CD8-positive, alpha-beta memory T cell (primary cell): ENCODE data around the gene RHOB. TPM values are rescaled to one million over a fixed set of nuclear protein-coding genes. Genes with fewer than 3 reads are reported as not detected.
"Not testable (repeated sequence)": the region's sequence is repeated elsewhere in the genome, so short reads cannot be mapped to it uniquely, and the experiment has no call there.

Experiments used
- CTCF ChIA-PET: fragments of 350-600 bp; sonication (Branson Sonifier 250); formaldehyde crosslinking; loops from one replicate; lab custom pipeline; 2021; ENCODE audit warnings: antibody characterized with exemption; lab: Charles Lee
- POLR2A ChIA-PET: fragments of 350-600 bp; sonication (Branson Sonifier 250); formaldehyde crosslinking; loops from one replicate; lab custom pipeline; 2021; ENCODE audit warnings: antibody characterized with exemption; lab: Charles Lee
- DNase-seq, 5 donors: peaks; one replicate each; pipeline versions ENCODE4 v3.0.0 to v3.0.0-alpha.2; 2020 to 2022; ENCODE audit warnings: mixed read lengths in 1 of 5
- H3K27ac ChIP-seq: one replicate; pipeline ENCODE4 v1.7.0; 2013; ENCODE audit warnings: low read depth, mild to moderate bottlenecking, low read length, moderate library complexity
- H3K27me3 ChIP-seq: 2 replicates; pipeline ENCODE4 v1.7.0; 2013; ENCODE audit warnings: low read length, mild to moderate bottlenecking; ENCODE audit not compliant: insufficient read depth, poor library complexity, severe bottlenecking
- H3K36me3 ChIP-seq: 2 replicates; pipeline ENCODE4 v1.7.0; 2013; ENCODE audit warnings: mild to moderate bottlenecking, low read length, moderate library complexity; ENCODE audit not compliant: insufficient read depth
- H3K4me1 ChIP-seq: 2 replicates; pipeline ENCODE4 v1.7.0; 2013; ENCODE audit warnings: mild to moderate bottlenecking, low read length, moderate library complexity; ENCODE audit not compliant: insufficient read depth
- H3K4me3 ChIP-seq: 2 replicates; pipeline ENCODE4 v1.7.0; 2013; ENCODE audit warnings: mild to moderate bottlenecking, low read length
- H3K9me3 ChIP-seq: 2 replicates; pipeline ENCODE4 v1.7.0; 2013; ENCODE audit warnings: mild to moderate bottlenecking, low read length
- H3K27ac Mint-ChIP-seq, 8 donors: one replicate each; pipeline ENCODE4 v1.8.0; 2020 to 2021; ENCODE audit warnings: mixed read lengths in 8 of 8, mild to moderate bottlenecking in 6 of 8, inconsistent platforms in 3 of 8, moderate library complexity in 3 of 8
- H3K27me3 Mint-ChIP-seq, 2 donors: one replicate each; pipeline ENCODE4 v1.8.0; 2020 to 2021; ENCODE audit warnings: mixed read lengths in 2 of 2, mild to moderate bottlenecking in 1 of 2, moderate library complexity in 1 of 2
- H3K36me3 Mint-ChIP-seq, 3 donors: one replicate each; pipeline ENCODE4 v1.8.0; 2020 to 2021; ENCODE audit warnings: mixed read lengths in 3 of 3, inconsistent platforms in 1 of 3, mild to moderate bottlenecking in 1 of 3
- H3K4me1 Mint-ChIP-seq, 3 donors: one replicate each; pipeline ENCODE4 v1.8.0; 2020 to 2021; ENCODE audit warnings: mixed read lengths in 3 of 3, inconsistent platforms in 1 of 3, mild to moderate bottlenecking in 1 of 3
- H3K4me3 Mint-ChIP-seq, 7 donors: one replicate each; pipeline ENCODE4 v1.8.0; 2020 to 2021; ENCODE audit warnings: mixed read lengths in 7 of 7, mild to moderate bottlenecking in 6 of 7, moderate library complexity in 4 of 7, inconsistent platforms in 2 of 7
- H3K9me3 Mint-ChIP-seq, 5 donors: one replicate each; pipeline ENCODE4 v1.8.0; 2020 to 2022; ENCODE audit warnings: mixed read lengths in 5 of 5, mild to moderate bottlenecking in 3 of 5, moderate library complexity in 2 of 5, inconsistent platforms in 1 of 5
- polyA plus RNA-seq: library from polyadenylated mRNA; unstranded; fragments of 300-500 nt; fragmentation: Illumina TruSeq; gene quantifications from one replicate; pipeline ENCODE4 v1.2.3, GENCODE V29; 2021
- total RNA-seq, 2 experiments: library from RNA; stranded (reverse); gene quantifications; one replicate each; pipeline ENCODE4 v1.2.3, GENCODE V29; 2021

The RHOB gene
- total and polyA plus RNA-seq, 3 experiments from 2014 or later = 3.4 to 27.4 (median 27.4) TPM

DNA sequence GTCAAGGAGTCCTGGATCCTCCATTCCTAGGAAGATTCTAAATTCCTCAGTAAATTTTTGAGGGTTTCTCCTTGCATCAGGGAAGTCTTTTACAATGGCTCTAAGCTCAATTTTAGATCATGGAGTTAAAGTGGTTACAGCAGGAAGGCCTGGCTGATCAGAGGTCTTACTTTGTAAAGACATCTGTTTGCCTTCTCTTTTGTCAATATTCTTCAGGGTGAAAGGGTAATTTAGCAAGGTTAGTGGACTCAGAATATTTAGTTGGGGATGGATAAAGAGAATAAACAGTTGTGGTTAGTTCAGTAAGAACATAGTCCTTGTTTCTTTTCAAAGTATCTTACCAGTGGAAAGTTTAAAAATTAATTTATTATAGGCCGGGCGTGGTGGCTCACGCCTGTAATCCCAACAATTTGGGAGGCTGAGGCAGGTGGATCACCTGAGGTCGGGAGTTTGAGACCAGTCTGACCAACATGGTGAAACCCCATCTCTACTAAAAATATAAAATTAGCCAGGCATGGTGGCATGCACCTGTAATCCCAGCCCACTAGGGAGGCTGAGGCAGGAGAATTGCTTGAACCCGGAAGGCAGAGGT lies 29.5 kb upstream of the RHOB start:
- H3K4me1 ChIP-seq, H3K27me3 ChIP-seq, H3K27ac ChIP-seq, H3K9me3 Mint-ChIP-seq, H3K9me3 ChIP-seq, H3K4me1 Mint-ChIP-seq, DNase-seq, H3K36me3 Mint-ChIP-seq, H3K27ac Mint-ChIP-seq, POLR2A ChIA-PET, H3K36me3 ChIP-seq, H3K4me3 ChIP-seq, H3K4me3 Mint-ChIP-seq: not testable (repeated sequence)
- peaks cover 10 to 26% of the 10 kb centered on the region in 2 donors for H3K27me3 Mint-ChIP-seq
- CTCF ChIA-PET = interaction anchor here (2.1 kb wide), 1 partner anchor 225 kb away, joined by 7 read pairs; no protein-coding TSS in a partner anchor

DNA sequence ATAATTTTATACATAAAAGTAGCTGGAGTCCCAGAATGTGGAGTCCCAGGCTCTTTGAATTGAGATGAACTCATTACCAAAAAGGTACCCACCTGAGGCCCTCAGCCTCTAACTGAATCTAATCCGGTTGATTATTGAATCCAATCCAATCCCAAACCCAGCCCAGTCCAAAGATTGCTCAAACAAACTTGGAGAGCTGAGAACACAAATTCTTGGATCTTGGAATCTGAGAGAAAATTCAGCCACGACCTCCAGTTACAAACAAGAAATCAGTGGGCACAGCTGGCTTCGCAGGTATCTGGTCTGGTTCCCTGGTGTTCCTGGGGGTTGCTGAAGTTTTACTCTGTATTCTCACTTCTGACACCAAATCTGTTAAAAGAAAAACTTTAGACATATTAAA lies 28.4 kb upstream of the RHOB start:
- no peak for DNase-seq
- Mint-ChIP-seq H3K27me3 (peaks cover 10 to 26% of the 10 kb centered on the region in 2 donors), H3K27ac (no peak overlapping the region), H3K36me3 (no peaks in the 10 kb centered on the region), H3K4me3 (no peak overlapping the region), H3K4me1 (peaks cover 0 to 5% (median 3%) of the 10 kb centered on the region in 3 donors), H3K9me3 (peaks cover 0 to 2% (median 0%) of the 10 kb centered on the region in 5 donors)
- Histone ChIP-seq H3K9me3 (no peaks in the 10 kb centered on the region), H3K27me3 (no peaks in the 10 kb centered on the region), H3K4me3 (no peak overlapping the region), H3K36me3 (no peaks in the 10 kb centered on the region), H3K27ac (no peak overlapping the region), H3K4me1 (no peaks in the 10 kb centered on the region)
- ChIA-PET CTCF (interaction anchor here (0.8 to 6.4 kb wide), 2 partner anchors 7 to 233 kb away, joined by 3 to 55 read pairs; partner anchors contain the start of gene HS1BP3), POLR2A (no interaction called here)

- Histone ChIP-seq H3K27me3 (no peaks in the 10 kb centered on the region), H3K9me3 (no peaks in the 10 kb centered on the region), H3K4me3 (no peak overlapping the region), H3K36me3 (no peaks in the 10 kb centered on the region), H3K27ac (no peak overlapping the region), H3K4me1 (peaks cover 5% of the 10 kb centered on the region)
- CTCF ChIA-PET = interaction anchor here (0.8 to 6.4 kb wide), 2 partner anchors 8 to 232 kb away, joined by 3 to 55 read pairs; partner anchors contain the start of gene HS1BP3
- Mint-ChIP-seq H3K36me3 (no peaks in the 10 kb centered on the region), H3K27ac (peak overlapping the region in 1 of 8 donors; percentile 71), H3K27me3 (peaks cover 10 to 26% of the 10 kb centered on the region in 2 donors), H3K4me3 (no peak overlapping the region), H3K4me1 (peaks cover 2 to 11% (median 7%) of the 10 kb centered on the region in 3 donors), H3K9me3 (peaks cover 0 to 2% (median 0%) of the 10 kb centered on the region in 5 donors)
- POLR2A ChIA-PET = no interaction called here
- DNase-seq = no peak
Observed at GRCh38 chr2:20419007-20419576, 27.8 kb upstream of the RHOB start.

GRCh38 chr2:20419752-20420151 lies 27.1 kb upstream of the RHOB start:
- Mint-ChIP-seq H3K4me1 (peaks cover 7 to 17% (median 13%) of the 10 kb centered on the region in 3 donors), H3K27me3 (peaks cover 7 to 23% of the 10 kb centered on the region in 2 donors), H3K36me3 (no peaks in the 10 kb centered on the region), H3K9me3 (no peaks in the 10 kb centered on the region), H3K4me3 (no peak overlapping the region), H3K27ac (peak overlapping the region in 2 of 8 donors; percentile 19 to 32)
- CTCF ChIA-PET = interaction anchor here (6.4 kb wide), 1 partner anchor 8 kb away, joined by 55 read pairs; no protein-coding TSS in a partner anchor
- Histone ChIP-seq H3K36me3 (no peaks in the 10 kb centered on the region), H3K27ac (no peak overlapping the region), H3K4me3 (no peak overlapping the region), H3K9me3 (no peaks in the 10 kb centered on the region), H3K4me1 (peaks cover 12% of the 10 kb centered on the region), H3K27me3 (no peaks in the 10 kb centered on the region)
- POLR2A ChIA-PET = no interaction called here
- DNase-seq = no peak

DNA sequence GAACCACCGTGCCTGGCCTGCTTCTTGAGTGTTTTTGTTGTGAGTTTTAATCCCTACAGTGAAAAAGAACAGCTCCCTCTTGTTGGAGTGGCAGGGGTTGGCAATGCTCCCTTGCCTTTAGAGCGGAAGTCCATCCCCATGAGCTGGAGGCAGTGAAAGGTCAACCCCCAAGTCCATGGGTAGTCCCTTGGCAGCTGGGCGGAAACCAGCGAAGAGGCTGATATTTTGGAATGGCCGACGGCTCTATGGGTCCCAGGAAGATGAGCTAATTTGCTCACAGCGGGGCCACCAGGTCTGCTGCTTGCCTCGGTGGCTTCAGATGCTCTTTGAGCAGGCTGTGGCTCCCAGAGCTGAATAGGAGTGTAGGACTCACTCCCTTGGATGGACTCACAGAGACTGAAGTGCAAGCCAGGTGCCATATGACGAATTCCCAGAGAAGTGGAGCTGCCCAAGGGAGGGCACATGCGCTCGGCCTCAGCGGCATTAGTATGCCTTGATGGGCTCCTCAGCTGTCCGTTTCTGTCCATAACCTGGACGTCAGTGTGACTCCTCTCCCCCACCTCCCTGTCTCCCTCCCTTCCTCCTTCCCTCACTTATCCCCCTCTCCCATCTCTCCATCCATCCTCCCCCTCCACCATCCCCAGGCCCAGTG lies 25.4 kb upstream of the RHOB start:
- Mint-ChIP-seq H3K4me1 (peaks cover 18 to 32% (median 24%) of the 10 kb centered on the region in 3 donors), H3K36me3 (no peaks in the 10 kb centered on the region), H3K27me3 (peaks cover 1 to 14% of the 10 kb centered on the region in 2 donors), H3K9me3 (no peaks in the 10 kb centered on the region), H3K27ac (no peak overlapping the region), H3K4me3 (no peak overlapping the region)
- Histone ChIP-seq H3K9me3 (no peaks in the 10 kb centered on the region), H3K4me1 (peaks cover 18% of the 10 kb centered on the region), H3K27ac (no peak overlapping the region), H3K4me3 (no peak overlapping the region), H3K36me3 (no peaks in the 10 kb centered on the region), H3K27me3 (no peaks in the 10 kb centered on the region)
- ChIA-PET POLR2A (no interaction called here), CTCF (interaction anchor here (1.0 to 6.4 kb wide), 3 partner anchors 10 to 30 kb away, joined by 3 to 55 read pairs (median 3); no protein-coding TSS in a partner anchor)
- DNase-seq = no peak

GRCh38 chr2:20421988-20422370 lies 24.9 kb upstream of the RHOB start:
- Histone ChIP-seq H3K9me3 (no peaks in the 10 kb centered on the region), H3K4me3 (no peak overlapping the region), H3K27ac (no peak overlapping the region), H3K27me3 (no peaks in the 10 kb centered on the region), H3K36me3 (no peaks in the 10 kb centered on the region), H3K4me1 (peaks cover 18% of the 10 kb centered on the region)
- H3K27me3 Mint-ChIP-seq = peaks cover 1 to 13% of the 10 kb centered on the region in 2 donors
- ChIA-PET POLR2A (no interaction called here), CTCF (interaction anchor here (1.0 to 6.4 kb wide), 3 partner anchors 10 to 220 kb away, joined by 3 to 55 read pairs (median 4); no protein-coding TSS in a partner anchor)
- no peak for DNase-seq
- no peaks in the 10 kb centered on the region for H3K36me3 Mint-ChIP-seq
- H3K27ac Mint-ChIP-seq = no peak overlapping the region
- no peak overlapping the region for H3K4me3 Mint-ChIP-seq
- H3K4me1 Mint-ChIP-seq = peaks cover 18 to 32% (median 24%) of the 10 kb centered on the region in 3 donors
- no peaks in the 10 kb centered on the region for H3K9me3 Mint-ChIP-seq

DNA sequence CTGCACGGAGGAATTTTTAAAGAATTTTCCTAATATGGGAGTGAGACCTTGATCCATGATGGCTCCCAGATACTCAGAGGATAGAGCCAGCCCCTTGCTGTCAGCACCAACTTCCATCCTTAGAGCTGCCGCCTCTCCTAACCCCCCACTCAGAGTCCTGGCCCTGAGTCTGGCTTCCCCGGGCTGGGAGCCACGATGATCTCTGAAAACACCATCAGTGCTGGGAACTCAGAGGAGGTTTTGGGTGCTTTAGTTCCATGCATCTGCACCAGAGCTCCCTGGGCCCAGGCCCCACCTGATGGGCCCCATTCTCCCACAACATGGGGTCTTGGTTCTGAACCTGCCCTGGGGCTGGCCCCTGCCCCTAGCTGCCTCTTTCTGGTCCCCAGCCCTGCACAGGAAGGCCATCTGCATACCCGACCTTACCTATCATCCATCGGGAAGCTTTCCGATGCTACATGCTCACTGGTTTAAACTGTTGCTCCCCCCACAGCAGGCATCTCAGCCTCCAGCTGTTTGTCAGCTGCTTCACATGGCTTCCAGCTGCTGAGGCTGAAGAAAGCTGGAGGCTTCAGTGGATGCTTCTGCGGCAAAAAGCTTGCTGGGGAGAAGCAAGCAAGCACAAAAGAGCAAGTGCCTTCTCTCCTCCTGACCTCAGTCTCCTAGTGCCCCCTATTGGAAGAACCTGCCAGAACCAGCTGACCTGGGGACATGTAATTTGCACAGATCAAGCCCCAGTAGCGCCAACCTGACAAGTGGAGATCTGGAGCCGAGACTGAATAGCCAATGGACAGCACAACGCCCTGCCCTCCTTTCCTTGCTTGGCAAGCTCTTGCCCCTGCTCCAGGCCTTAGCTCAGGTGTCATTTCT lies 24.2 kb upstream of the RHOB start:
- no peaks in the 10 kb centered on the region for H3K9me3 Mint-ChIP-seq

More for the DNA sequence above, 24.2 kb upstream of the RHOB start:
- CTCF ChIA-PET = interaction anchor here (1.1 to 6.4 kb wide), 3 partner anchors 11 to 219 kb away, joined by 4 to 55 read pairs (median 8); no protein-coding TSS in a partner anchor
- Mint-ChIP-seq H3K27ac (peak overlapping the region in 2 of 8 donors; percentile 13 to 86), H3K4me1 (peaks cover 18 to 32% (median 24%) of the 10 kb centered on the region in 3 donors), H3K36me3 (no peaks in the 10 kb centered on the region), H3K27me3 (peaks cover 1 to 13% of the 10 kb centered on the region in 2 donors), H3K4me3 (no peak overlapping the region)
- Histone ChIP-seq H3K27ac (no peak overlapping the region), H3K27me3 (no peaks in the 10 kb centered on the region), H3K4me3 (no peak overlapping the region), H3K36me3 (no peaks in the 10 kb centered on the region), H3K9me3 (no peaks in the 10 kb centered on the region), H3K4me1 (peaks cover 18% of the 10 kb centered on the region)
- POLR2A ChIA-PET = no interaction called here
- DNase-seq = no peak
